GDM1 (cell line): ENCODE data around the gene KCNQ1.
"Not testable (repeated sequence)": the region's sequence is repeated elsewhere in the genome, so short reads cannot be mapped to it uniquely, and the experiment has no call there.

Source experiments
- DNase-seq: peaks from one replicate; lab custom pipeline; 2025; lab: John Stamatoyannopoulos, UW

Gene KCNQ1

DNA sequence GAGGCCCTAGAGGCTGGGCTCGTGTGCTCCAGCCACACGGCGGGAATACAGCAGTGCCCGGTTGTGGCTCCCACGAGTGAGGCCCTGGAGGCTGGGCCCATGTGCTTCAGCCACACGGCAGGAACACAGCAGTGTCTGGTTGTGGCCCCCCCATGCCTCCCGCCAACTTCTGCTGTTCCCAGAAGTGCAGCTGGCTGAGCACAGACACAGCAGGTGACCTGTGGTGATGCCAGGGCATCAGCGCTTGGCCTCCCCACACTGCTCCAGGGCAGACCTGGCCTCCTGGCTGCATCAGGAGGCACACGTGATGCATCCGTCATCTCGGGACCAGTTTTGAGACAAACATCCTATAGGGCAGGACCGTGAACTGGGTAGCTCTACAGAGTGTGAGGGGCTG lies 144.7 kb downstream of the KCNQ1 start:
- no peak for DNase-seq

DNA sequence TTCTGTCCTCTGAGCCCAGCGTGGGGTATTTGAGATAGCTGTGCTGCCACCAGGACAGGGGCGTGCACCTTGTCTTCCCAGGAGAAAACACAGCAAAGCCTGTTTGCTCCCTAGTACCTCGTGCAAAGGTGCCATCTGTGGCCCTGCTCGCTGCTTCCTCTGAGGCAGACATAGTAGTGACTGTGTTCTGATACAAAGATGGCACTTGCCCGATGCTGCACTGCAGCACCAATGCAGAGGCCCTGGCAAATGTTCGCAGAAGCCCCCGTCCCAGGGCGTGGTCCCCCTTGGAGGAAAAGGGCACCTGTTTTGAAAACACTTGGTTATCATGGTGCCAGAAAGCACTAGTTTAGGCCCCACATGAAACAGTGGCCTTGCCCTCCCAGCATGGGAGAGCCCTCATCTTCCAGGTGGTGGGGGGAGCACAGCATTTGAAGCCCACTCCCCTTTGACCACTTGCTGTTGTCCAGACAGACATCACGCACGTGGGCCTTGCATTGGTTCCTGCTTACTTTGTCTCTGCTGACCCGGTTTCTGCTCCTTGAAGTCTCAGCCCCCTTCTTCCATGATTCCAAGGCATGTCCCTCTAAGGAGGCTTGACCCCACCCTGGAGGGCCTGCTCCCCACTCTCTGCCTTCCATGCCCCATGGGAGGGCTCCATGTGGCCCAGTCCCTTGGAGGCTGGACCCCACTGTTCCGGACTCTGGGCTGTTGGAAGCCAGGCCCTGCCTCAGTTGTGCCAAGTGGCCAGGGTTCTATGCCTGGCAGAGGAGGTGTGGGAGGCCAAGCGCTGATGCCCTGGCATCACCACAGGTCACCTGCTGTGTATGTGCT lies 145.5 kb downstream of the KCNQ1 start:
- no peak for DNase-seq

DNA sequence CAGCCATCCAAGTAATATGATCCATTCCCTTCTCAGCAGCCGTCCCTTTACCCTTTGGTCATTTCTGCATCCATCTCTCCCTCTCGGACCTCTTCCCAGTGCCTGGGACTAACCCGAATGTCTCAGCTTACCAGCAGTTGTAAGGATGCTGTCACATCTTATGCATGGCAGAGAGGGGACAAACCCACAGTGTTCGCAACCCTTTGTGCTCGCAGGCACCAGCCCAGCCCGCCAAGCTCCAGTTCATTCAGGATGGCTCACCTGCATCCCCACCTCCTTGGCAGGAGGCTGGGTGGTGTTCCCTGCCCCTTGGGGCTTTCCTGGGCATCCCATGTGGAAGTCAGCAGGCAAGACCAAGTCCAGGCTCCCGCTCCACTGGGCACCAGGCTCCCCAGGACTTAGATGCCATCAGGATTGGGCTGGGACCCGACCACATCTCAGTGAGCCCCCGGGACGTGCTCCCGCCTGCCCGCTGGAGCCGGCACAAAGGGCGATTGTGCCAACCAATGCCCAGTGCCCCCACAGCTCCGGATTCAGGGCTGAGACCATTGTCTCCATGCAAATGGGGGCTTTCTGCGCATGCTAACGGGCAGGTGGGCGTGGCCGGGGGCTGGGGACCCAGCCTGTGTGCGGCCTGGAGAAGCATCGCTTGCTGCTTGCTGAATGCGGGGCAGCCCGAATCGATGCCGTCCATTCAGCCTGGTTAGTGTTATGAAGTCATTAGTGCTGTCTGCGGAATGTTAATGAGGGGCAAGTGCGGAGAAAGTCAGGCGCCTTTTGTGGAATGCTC lies 146.4 kb downstream of the KCNQ1 start:
- no peak for DNase-seq

DNA sequence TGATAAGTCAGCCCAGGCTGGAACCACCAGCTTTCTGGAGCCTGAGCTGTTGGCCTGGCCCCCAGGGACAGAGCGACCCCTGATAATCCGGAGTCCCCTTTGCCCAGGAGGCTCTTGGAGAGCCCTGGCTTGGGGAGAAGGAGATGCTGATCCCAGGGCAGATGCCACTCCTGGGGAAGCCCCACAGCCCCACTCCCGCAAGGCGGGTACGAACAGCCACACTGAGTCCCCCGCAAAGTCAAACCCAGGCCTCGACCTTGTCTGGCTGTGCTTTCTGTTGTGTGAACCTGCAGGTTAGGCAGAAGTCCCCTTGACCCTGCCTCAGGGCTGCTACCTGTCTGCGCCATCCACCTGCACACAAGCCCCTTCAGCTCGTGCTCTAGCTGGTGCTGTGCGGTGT lies 147.0 kb downstream of the KCNQ1 start:
- no peak for DNase-seq

DNA sequence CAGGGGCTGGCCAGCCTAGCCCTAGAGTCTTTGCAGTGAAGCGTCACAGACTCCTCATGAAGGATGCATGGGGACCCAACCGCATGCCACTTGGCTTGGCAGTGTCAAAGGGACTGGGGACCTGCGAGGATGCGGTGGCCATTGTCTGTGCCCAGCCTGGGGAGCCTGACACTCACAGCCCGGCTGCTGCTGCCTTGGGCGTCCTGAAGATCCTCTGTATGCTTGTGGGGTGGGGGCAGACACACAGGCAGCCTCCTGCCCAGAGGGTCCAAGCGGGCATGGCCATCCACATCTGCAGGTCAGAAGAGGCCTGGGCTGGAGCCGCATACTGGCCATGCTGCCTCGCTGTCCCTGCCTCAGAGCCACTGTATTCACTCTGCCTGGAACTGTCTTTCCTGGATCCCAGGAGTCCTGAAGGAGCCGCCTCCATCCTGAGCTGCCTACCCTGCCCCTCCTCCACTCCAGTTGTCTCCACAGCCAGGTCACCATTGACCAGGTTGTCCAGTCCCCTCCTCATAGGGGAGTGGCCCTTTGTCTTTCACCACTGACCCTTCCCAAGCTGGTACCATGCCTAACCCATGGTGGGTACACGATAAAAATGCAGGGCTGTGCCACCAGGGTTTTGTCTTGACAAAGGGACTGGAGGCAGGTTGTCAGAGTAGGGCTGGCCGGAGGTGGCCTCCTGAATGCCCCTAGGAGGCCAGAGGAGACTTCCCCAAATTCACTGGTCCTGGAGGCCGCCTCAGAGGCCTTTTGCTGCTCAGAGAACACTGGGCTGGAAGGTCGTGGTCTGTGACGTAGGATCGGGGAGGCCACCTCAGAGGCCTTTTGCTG lies 148.0 kb downstream of the KCNQ1 start:
- no peak for DNase-seq

DNA sequence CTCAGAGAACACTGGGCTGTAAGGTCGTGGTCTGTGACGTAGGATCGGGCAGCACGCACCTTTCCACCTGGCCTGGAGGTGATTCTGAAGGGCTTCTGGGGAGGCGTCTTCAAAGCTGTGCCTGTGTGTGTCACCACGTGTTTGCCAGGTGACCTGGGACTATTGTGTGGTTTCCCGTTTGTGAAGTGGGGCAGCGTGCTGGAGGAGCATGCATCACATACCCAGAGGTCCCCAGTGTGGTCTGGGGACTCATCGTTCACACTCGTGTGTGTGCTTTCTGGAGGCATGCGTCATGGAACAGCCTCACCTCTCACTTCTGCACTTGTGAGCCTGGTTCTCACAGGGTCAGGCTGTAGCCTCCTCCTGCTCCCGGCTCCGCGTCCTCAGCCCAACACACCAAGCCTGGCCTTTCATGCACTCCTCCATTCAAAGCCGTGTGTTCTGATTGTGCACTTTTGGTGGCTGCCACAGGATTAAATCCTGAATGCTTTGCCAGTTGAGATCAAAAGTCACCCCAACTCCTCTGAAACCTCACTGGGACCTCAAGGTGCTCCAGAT lies 148.7 kb downstream of the KCNQ1 start:
- no peak for DNase-seq

DNA sequence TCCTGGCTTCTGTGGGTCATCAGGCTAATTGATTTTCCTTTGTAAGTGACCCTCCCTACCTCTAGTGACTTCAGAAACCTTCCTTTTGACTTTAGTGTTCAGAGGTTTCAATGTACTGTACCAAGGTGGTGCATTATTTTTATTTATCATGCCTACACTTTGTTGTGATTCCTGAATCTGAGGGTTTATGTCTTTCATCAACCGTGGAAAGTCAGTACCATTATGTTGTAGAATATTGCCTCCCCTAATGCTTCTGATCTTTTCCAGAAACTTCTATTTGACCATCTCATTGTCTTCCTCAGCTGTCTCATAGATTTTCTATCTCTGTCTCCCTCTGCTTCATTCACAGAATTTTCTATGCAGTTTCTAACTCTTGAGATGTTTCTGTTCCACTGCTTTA lies 149.5 kb downstream of the KCNQ1 start:
- DNase-seq = no peak

DNA sequence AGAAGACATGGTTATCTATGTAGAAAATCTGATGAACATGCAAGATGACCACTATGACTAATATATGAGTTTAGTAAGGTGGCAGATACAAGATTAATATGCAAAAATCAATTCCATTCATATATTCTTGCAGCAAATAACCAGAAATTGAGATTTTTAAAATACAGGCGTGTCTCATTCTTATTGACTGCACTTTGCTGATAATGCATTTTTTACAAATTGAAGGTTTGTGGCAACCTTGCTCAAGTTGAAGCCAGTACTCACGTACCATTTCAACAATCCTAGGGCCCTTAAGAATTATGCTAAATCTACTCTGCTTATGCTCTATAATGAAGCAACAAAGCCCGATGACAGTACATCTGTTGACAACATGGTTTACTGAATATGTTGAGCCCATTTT lies 150.4 kb downstream of the KCNQ1 start:
- DNase-seq = no peak

DNA sequence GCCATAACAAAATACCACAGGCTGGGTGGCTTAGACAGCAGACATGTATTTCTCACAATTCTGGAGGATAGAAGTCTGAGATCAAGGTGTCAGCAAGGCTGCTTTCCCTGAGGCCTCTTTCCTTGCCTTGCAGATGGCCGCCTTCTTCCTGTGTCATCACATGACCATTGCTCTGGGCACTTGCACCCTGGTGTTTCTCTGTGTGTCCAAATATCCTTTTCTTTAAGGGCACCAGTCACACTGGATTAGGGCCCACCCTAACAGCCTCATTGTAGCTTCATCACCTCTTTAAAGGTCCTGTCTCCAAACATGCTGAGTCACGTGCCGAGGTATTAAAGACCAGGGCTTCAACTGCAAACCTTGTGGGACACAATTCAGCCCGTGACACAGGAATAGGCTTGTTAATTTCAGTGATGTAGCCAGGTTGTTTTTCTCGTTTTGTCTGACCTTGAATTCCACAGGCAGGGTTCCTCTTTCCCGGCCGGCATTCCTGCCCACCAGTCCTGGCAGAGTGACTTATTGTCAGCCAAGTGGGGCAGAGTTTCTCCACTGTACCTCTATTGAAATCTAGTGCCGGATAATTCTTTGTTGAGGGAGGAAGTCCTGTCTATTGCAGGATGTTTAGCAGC lies 154.9 kb downstream of the KCNQ1 start:
- no peak for DNase-seq

DNA sequence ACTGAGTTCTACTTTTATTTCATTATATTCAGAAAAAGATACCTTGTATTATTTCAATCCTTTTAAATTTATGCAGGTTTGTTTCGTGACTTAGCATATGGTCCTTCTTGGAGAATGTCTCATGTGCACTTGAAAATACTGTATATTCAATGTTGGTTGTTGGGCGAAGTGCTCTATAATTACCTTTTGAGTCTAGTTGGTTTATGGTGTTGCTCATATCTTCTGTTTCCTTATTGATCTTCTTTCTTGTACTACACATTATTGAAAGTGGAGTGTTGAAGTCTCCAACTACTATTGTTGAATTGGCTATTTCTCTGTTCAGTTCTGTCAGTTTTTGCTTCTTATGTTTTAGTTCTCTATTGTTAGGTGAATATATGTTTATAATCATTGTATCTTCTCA lies 164.5 kb downstream of the KCNQ1 start:
- DNase-seq = no peak

DNA sequence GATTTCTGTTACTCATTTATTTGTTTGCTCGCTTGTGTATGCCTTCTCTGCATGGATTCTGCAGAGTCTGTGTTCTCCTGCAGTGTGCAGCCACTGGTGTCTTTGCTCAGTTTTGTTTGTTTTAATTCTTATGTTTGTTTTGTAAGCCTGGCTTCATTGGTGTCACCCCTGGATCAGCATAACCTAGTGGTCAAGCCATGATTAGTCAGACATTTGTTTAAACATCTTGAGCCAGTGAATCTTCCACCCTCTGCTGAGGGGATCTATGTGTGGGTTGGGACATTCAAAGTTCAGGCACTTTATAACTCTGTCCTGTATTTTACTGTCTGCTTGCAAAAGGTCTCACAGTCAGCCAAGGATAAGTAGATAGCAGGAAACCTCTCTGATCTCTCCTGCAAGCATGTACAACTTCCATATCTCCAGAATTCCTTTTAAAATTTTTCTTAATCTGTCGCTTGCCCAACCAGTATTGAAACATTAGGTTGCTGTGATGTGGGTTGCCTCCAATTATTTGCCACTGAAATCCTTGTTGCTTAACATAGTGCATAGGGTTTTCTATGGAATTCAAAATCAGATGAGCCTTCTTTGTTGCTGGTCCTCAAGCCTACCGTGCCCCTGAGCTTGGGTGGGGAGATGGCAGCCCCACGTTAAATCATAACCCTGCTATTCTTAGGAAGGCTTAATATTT lies 168.2 kb downstream of the KCNQ1 start:
- no peak for DNase-seq

DNA sequence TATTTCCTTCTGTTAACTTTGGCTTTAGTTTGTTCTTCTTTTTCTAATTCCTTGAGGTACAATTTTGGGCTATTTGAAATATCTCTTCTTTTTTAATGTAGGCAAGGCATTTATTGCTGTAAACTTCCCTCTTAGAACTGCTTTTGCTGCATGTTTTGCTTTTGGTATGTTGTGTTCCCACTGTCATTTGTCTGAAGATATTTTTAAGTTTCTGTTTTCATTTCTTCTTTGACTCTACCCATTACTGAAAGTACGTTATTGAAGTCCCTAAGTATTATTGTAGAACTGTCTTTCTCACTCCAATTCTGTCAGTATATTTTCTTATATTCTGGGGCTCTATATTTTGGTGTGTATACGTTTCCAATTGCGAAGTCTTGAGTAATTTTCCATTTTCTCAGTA lies 177.1 kb downstream of the KCNQ1 start:
- no peak for DNase-seq

DNA sequence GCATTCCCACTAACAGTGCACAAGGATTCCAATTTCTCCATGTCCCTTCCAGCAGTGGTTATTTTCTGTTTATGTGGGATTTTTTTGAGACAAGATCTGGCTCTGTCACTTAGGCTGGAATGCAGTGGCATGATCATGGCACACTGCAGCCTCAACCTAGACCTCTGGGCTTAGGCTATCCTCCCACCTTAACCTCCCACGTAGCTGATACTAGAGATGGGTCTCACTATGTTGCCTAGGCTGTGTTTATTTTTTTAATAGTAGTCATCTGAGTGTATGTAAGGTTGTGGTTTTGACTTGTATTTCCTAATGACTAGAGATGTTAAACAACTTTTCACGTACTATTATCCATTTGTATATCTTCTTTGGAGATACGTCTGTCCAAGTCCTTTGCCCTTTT lies 180.4 kb downstream of the KCNQ1 start:
- no peak for DNase-seq

DNA sequence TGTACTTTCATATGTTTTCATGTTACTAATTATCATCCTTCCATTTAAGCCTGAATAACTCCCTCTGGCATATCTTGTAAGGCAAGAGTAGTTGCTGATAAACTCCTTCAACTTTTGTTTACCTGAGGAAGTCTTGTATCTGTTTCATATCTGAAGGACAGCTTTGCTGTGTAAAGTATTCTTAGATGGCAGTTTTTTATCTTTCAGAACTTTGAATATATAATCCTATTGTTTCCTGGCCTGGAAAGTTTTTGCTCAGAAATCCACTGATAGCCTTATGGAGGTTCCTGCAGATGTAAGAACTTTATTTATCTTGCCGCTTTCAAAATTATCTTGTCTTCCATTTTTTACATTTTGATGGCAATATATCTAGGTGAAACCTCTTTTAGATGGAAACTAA lies 185.9 kb downstream of the KCNQ1 start:
- no peak for DNase-seq

DNA sequence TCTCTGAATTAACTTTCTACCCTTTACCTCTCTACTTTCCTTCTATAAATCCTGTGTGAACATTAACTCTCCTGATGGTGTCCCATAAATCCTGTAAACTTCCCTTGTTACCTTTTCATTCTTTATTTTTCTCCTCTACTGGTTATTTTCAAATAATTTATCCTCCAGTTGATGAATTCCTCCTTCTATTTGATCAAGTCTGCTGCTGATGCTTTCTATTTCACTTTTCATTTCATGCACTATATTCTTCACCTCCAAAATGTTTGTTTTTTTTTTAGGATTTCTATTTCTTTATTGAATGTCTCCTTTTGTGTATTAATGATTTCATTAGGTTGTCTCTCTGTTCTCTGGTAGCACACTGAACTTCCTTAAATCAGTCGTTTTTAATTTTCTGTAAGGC lies 186.4 kb downstream of the KCNQ1 start:
- no peak for DNase-seq

DNA sequence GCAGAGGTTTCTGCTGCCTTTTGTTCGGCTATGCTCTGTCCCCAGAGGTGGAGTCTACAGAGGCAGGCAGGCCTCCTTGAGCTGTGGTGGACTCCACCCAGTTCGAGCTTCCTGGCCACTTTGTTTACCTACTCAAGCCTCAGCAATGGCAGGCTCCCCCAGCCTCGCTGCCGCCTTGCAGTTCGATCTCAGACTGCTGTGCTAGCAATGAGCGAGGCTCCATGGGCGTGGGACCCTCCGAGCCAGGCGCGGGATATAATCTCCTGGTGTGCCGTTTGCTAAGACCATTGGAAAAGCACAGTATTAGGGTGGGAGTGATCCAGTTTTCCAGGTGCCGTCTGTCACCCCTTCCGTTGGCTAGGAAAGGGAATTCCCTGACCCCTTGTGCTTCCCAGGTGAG lies 195.0 kb downstream of the KCNQ1 start:
- not testable (repeated sequence) for DNase-seq

DNA sequence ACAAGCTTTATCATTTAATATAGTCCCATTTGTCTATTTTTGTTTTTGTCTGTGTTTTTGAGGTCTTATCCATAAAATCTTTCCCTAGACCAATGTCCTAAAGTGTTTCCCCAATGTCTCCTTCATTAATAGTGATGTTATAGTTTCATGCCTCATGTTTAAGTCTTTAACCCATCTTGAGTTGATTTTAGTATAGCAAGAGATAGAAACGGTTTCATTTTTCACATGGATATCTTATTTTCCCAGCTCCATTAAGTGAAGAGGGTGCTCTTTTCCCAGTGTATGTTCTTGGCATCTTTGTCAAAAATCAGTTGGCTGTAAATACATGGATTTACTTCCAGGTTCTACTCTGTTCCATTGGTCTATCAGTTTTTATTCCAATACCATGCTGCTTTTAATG lies 196.8 kb downstream of the KCNQ1 start:
- no peak for DNase-seq

DNA sequence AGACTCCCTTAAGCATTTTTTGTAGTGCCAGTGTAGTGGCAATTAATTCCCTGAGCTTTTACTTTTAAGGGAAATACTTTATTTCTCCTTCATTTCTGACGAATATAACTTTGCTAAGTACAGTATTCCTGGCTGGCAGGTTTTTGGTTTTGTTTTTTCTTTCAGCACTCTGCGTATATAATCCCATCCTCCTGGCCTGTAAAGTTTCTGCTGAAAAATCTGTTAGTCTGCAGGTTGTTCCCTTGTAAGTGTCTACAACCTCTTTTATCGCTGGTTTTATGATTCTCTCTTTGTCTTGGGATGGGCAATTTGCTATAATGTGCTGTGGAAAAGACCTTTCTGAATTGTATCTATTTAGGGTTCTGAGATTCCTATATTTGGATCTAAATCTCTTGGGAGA lies 198.9 kb downstream of the KCNQ1 start:
- no peak for DNase-seq

DNA sequence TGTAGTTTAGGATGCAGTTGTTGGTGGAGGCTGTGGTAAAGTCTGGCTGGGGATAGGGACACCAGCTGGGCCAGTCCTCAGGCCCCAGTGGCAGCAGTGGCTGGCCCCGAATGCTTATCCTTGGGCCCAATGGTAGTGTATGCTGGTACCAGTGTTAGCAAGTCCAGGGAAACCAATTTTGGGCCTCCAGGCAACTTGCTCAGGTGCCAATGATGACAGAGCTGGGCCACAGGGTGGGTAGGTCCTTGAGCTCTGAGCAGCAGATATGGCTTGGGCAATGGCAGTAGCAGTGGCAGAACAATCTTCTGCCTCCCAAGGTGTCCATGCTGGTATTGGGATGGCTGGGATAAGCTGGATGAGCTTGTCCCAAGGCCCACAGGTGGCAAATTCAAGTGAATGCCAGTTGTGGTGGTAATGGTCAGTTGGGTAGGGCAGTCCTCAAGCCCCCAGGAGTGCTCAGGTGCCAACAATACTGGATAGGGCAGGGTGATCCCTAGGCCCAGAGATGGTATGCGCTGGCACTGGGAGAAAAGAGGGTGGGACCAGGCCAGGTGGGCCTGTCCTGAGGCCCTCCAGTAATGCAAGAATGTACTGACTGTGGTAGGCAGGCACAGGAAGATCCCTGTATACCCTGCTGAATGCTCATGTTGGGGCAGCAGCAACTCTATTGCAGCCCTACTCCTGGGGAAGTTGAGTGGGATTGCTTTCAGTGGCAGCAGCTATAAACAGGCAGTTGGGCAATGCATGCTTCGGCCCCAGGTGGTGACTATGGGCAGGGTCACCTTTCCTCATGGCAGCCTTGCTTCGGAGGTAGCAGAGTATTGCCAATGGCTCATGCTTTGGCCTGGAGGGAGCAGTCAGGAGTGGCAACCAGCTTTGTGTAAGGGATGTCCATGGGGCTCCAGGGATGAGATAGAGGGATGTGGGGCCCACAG lies 200.3 kb downstream of the KCNQ1 start:
- DNase-seq = no peak

DNA sequence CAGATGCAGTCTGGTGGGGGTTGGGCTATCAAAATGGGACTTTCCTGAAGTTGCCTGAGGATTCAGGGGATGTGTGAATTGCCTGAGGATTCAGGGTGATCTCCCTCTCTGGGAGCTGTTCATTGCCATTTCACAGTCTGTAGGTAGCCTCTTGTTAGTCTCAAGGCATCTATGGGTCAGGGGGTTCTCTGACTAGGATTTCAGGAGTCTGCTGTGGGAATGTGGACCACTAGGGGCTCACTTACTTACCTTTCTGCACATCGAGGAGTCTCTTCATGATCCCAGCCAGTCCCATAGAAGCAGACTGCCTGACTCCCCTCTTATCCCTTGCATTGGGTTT lies 200.9 kb downstream of the KCNQ1 start:
- DNase-seq = no peak
